Measurements from ENCODE around the gene PGLYRP4. TPM values are rescaled to one million over a fixed set of nuclear protein-coding genes. Genes with fewer than 3 reads are reported as not detected.

The PGLYRP4 gene
- total and polyA plus RNA-seq, 12 donors, result not detected

DNA sequence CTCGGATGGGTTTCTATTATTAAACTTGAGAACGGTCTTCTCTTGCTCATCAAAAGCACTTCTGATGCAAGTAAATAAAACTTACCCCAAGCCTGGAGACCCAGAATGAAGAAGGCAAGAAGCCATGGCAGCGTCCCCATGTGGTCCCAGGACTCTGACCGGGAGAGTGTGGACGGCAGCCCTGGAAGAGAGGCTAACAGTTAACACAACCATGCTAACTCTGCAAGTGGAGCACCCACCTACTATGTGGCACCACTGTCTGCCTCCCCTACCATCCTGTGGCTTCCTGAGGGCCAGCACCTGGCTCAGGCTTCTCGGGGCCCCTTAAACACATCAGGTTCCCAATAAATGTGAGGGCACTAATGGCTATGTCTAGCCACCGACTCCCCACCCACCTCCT lies 38.1 kb downstream of the PGLYRP4 start:
- intact Hi-C loops (cut with DNase I), result no loop called here
- TF ChIP-seq, protein P1, sequence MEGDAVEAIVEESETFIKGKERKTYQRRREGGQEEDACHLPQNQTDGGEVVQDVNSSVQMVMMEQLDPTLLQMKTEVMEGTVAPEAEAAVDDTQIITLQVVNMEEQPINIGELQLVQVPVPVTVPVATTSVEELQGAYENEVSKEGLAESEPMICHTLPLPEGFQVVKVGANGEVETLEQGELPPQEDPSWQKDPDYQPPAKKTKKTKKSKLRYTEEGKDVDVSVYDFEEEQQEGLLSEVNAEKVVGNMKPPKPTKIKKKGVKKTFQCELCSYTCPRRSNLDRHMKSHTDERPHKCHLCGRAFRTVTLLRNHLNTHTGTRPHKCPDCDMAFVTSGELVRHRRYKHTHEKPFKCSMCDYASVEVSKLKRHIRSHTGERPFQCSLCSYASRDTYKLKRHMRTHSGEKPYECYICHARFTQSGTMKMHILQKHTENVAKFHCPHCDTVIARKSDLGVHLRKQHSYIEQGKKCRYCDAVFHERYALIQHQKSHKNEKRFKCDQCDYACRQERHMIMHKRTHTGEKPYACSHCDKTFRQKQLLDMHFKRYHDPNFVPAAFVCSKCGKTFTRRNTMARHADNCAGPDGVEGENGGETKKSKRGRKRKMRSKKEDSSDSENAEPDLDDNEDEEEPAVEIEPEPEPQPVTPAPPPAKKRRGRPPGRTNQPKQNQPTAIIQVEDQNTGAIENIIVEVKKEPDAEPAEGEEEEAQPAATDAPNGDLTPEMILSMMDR (IDR thresholded peaks at IDR 0.05), result no peak
- Histone ChIP-seq H3K27ac (no peak overlapping the region), H3K36me3 (no peaks in the 10 kb centered on the region), H3K4me3 (no peak overlapping the region), H3K9me3 (peaks cover 0 to 6% (median 0%) of the 10 kb centered on the region in 11 donors), H3K27me3 (peaks cover 0 to 19% (median 12%) of the 10 kb centered on the region in 7 donors), H3K4me1 (no peaks in the 10 kb centered on the region)
- no peak for DNase-seq
- ATAC-seq, result no peak
- 64 to 71% methylated on average over 7 of the region's 7 CpGs for WGBS, 2 donors

DNA sequence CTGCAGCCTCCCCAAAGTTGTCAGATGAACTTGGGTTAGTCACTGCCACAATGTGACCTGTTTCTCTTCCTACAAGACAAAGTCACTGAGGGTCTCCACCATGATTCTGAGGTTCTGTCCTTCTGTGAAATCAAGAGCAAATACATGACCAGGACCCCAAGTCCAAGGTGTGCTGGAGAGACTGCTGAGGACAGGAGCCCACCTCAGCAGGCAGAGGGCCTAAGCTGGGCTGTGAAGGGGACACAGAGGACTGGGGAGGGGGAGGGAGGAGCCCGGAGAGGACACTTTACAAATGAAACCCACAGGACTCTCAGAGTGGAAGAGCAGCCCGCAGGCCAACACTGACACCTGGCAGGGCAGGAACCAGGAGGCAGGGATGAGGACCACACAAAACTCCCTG lies 39.2 kb downstream of the PGLYRP4 start:
- no peak overlapping the region for H3K27ac ChIP-seq
- peaks cover 0 to 19% (median 12%) of the 10 kb centered on the region in 7 donors for H3K27me3 ChIP-seq
- H3K9me3 ChIP-seq, result no peaks in the 10 kb centered on the region
- DNase-seq (no peak), ATAC-seq (no peak)
- intact Hi-C loops (cut with DNase I), result no loop called here
- WGBS, 2 donors, result 61 to 69% methylated on average over 2 of the region's 2 CpGs
- TF ChIP-seq, protein P1 (IDR thresholded peaks at IDR 0.05), result no peak
- no peaks in the 10 kb centered on the region for H3K4me1 ChIP-seq
- H3K4me3 ChIP-seq, result no peak overlapping the region
- no peaks in the 10 kb centered on the region for H3K36me3 ChIP-seq

GRCh38 chr1:153308540-153308939 lies 40.1 kb downstream of the PGLYRP4 start:
- no peaks in the 10 kb centered on the region for H3K4me1 ChIP-seq
- intact Hi-C loops (cut with DNase I), result no loop called here
- TF ChIP-seq, protein P1 (IDR thresholded peaks at IDR 0.05), result no peak
- H3K27me3 ChIP-seq, result peaks cover 0 to 24% (median 12%) of the 10 kb centered on the region in 7 donors
- no peaks in the 10 kb centered on the region for H3K36me3 ChIP-seq
- H3K27ac ChIP-seq, result no peak overlapping the region
- ATAC-seq (no peak), DNase-seq (no peak)
- 67 to 72% methylated on average over 2 of the region's 2 CpGs for WGBS, 2 donors
- no peak overlapping the region for H3K4me3 ChIP-seq
- no peaks in the 10 kb centered on the region for H3K9me3 ChIP-seq

DNA sequence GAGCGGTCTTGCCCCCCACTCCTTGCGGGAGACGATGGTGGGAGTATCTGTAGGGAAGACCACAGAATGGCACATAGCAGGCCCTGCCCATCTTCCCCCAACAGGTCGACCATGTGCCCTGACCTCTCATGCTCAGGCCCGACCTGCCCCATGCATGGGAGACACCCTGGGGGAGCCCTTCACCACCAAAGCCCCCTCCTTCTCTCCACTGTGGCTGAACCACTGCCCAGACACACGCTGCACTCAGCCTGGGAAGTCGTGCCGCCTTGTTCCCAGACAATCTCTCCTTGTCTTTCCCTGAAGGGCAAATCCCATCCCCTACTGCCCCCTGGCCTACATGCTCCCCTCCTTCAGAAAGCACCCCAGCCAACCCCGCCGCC lies 41.4 kb downstream of the PGLYRP4 start:
- WGBS, 2 donors, result 78 to 85% methylated on average over 10 of the region's 10 CpGs
- H3K9me3 ChIP-seq, result no peaks in the 10 kb centered on the region
- TF ChIP-seq, protein P1 (IDR thresholded peaks at IDR 0.05), result no peak
- no peak overlapping the region for H3K4me3 ChIP-seq
- no peak overlapping the region for H3K27ac ChIP-seq
- intact Hi-C loops (cut with DNase I), result no loop called here
- DNase-seq, result no peak
- no peak for ATAC-seq
- H3K36me3 ChIP-seq, result no peaks in the 10 kb centered on the region
- H3K4me1 ChIP-seq, result no peaks in the 10 kb centered on the region
- peaks cover 0 to 24% (median 12%) of the 10 kb centered on the region in 7 donors for H3K27me3 ChIP-seq

Measured in heart right ventricle (tissue), 16 donors.